SU-DHL-6 (cell line): ENCODE results near the gene BEND6.

Experiments used
- H2AFZ ChIP-seq: fragments of 200-600 bp; sonication (generic); 2 replicates; pipeline ENCODE4 v1.6.1; 2014; ENCODE audit warnings: low read depth, mild to moderate bottlenecking, moderate library complexity, mixed read lengths, antibody characterized with exemption, low read length; ENCODE audit not compliant: severe bottlenecking
- H3F3A ChIP-seq: fragments of 200-600 bp; shearing (Covaris generic); 2 replicates; pipeline ENCODE4 v1.6.0; 2016; ENCODE audit warnings: antibody characterized with exemption, mild to moderate bottlenecking; ENCODE audit not compliant: insufficient read depth
- H3K27ac ChIP-seq: fragments of 200-600 bp; sonication (generic); 2 replicates; pipeline ENCODE4 v1.5.1; 2016; ENCODE audit warnings: low read depth, mild to moderate bottlenecking, low read length, moderate library complexity, mixed read lengths
- H3K27me3 ChIP-seq: fragments of 200-600 bp; sonication (generic), shearing (Covaris generic); 2 replicates; pipeline ENCODE4 v1.6.0; 2014; ENCODE audit warnings: mild to moderate bottlenecking, low read length
- H3K36me3 ChIP-seq: fragments of 200-600 bp; sonication (generic); 2 replicates; pipeline ENCODE4 v1.6.1; 2014; ENCODE audit warnings: mild to moderate bottlenecking, low read length, mixed read lengths
- H3K4me2 ChIP-seq: fragments of 300-600, 200-600 bp; shearing (Covaris generic), sonication (generic); 2 replicates; pipeline ENCODE4 v1.6.0; 2014; ENCODE audit warnings: low read length, low read depth, mild to moderate bottlenecking; ENCODE audit not compliant: poor library complexity, severe bottlenecking
- H3K4me3 ChIP-seq: fragments of 200-600 bp; sonication (generic); 2 replicates; pipeline ENCODE4 v1.5.1; 2014; ENCODE audit warnings: antibody characterized with exemption, low read length, mild to moderate bottlenecking, mixed read lengths; ENCODE audit not compliant: insufficient read depth, poor library complexity, severe bottlenecking
- H3K79me2 ChIP-seq: fragments of 200-600 bp; sonication (generic); 2 replicates; pipeline ENCODE4 v1.6.1; 2014; ENCODE audit warnings: mild to moderate bottlenecking, low read length, moderate library complexity; ENCODE audit not compliant: insufficient read depth
- H3K9ac ChIP-seq: fragments of 200-600 bp; sonication (generic); 2 replicates; pipeline ENCODE4 v1.7.0; 2014; ENCODE audit warnings: mild to moderate bottlenecking, low read length
- H3K9me2 ChIP-seq: fragments of 200-600 bp; sonication (generic); replicated peaks from 2 replicates; pipeline ENCODE4 v1.6.1; 2014; ENCODE audit warnings: low read length; ENCODE audit not compliant: insufficient read depth
- H3K9me3 ChIP-seq: fragments of 200-600 bp; sonication (generic); 2 replicates; pipeline ENCODE4 v1.6.1; 2014; ENCODE audit warnings: low read length, mixed read lengths; ENCODE audit not compliant: insufficient read depth
- H4K20me1 ChIP-seq: fragments of 200-600 bp; sonication (generic); 2 replicates; pipeline ENCODE4 v1.6.1; 2014; ENCODE audit warnings: low read depth, mild to moderate bottlenecking, antibody characterized with exemption, low read length, moderate library complexity, mixed read lengths
- EZH2phosphoT487 ChIP-seq: fragments of 200-600 bp; sonication (generic), shearing (Covaris generic); conservative IDR thresholded peaks from 2 replicates; pipeline ENCODE4 v1.6.1; 2018; ENCODE audit warnings: mild to moderate bottlenecking, antibody characterized with exemption, low read length, moderate library complexity, mixed read lengths
- TF ChIP-seq, protein P1 (sequence below): fragments of 200-600 bp; sonication (generic); IDR thresholded peaks from one replicate; pipeline ENCODE4 v1.5.1; 2017; ENCODE audit warnings: antibody characterized with exemption, mild to moderate bottlenecking, low read length, moderate library complexity; ENCODE audit not compliant: insufficient read depth, poor library complexity, severe bottlenecking

BEND6 gene

GRCh38 chr6:56961151-56961550 lies 6.2 kb downstream of the BEND6 start:
- TF ChIP-seq, protein P1, sequence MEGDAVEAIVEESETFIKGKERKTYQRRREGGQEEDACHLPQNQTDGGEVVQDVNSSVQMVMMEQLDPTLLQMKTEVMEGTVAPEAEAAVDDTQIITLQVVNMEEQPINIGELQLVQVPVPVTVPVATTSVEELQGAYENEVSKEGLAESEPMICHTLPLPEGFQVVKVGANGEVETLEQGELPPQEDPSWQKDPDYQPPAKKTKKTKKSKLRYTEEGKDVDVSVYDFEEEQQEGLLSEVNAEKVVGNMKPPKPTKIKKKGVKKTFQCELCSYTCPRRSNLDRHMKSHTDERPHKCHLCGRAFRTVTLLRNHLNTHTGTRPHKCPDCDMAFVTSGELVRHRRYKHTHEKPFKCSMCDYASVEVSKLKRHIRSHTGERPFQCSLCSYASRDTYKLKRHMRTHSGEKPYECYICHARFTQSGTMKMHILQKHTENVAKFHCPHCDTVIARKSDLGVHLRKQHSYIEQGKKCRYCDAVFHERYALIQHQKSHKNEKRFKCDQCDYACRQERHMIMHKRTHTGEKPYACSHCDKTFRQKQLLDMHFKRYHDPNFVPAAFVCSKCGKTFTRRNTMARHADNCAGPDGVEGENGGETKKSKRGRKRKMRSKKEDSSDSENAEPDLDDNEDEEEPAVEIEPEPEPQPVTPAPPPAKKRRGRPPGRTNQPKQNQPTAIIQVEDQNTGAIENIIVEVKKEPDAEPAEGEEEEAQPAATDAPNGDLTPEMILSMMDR, result no peak
- TF ChIP-seq EZH2phosphoT487, result no peak
- Histone ChIP-seq H3K27ac (no peak overlapping the region), H3K9me2 (no peaks in the 10 kb centered on the region), H4K20me1 (no peaks in the 10 kb centered on the region), H3K4me3 (no peak overlapping the region), H3K27me3 (no peaks in the 10 kb centered on the region), H3K4me2 (no peak overlapping the region), H3K36me3 (no peaks in the 10 kb centered on the region), H3K79me2 (no peaks in the 10 kb centered on the region), H3F3A (0 out of 2 replicates have a peak, but pooled peaks cover 3% of the 10 kb centered on the region), H3K9ac (no peak overlapping the region), H2AFZ (no peak overlapping the region), H3K9me3 (no peaks in the 10 kb centered on the region)

GRCh38 chr6:56962441-56962840 lies 7.5 kb downstream of the BEND6 start:
- Histone ChIP-seq H3K9me3 (no peaks in the 10 kb centered on the region), H3K79me2 (no peaks in the 10 kb centered on the region), H3F3A (no peaks in the 10 kb centered on the region), H3K4me2 (no peak overlapping the region), H3K27me3 (no peaks in the 10 kb centered on the region), H3K27ac (no peak overlapping the region), H3K9me2 (no peaks in the 10 kb centered on the region), H3K4me3 (no peak overlapping the region), H3K36me3 (no peaks in the 10 kb centered on the region), H2AFZ (no peak overlapping the region), H3K9ac (no peak overlapping the region), H4K20me1 (no peaks in the 10 kb centered on the region)
- TF ChIP-seq, protein P1, result no peak
- TF ChIP-seq EZH2phosphoT487, result no peak

DNA sequence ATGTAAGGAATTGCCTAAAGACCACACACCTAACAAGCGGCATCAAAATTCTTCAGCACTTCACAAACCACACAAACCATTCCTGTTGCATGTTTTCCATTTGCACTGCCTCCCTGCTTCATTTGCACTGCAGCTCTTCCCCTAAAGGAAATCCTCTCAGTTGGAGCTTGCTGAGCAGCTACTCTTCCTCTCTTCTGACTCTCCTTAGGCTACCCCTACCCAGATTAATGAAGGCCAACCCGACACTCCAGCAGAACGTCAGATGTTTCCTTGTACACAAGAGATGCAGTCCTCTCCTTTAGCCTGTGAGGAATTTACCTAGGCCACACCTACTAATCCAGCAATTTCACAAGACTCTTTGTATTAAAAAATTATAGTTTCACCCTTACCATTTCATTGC lies 8.1 kb downstream of the BEND6 start:
- Histone ChIP-seq H3F3A (no peaks in the 10 kb centered on the region), H3K4me3 (no peak overlapping the region), H3K79me2 (no peaks in the 10 kb centered on the region), H3K27me3 (no peaks in the 10 kb centered on the region), H2AFZ (no peak overlapping the region), H3K4me2 (no peak overlapping the region), H4K20me1 (no peaks in the 10 kb centered on the region), H3K27ac (no peak overlapping the region), H3K9me3 (no peaks in the 10 kb centered on the region), H3K9me2 (no peaks in the 10 kb centered on the region), H3K36me3 (no peaks in the 10 kb centered on the region), H3K9ac (no peak overlapping the region)
- TF ChIP-seq, protein P1, result no peak
- TF ChIP-seq EZH2phosphoT487, result no peak
